Suprapubic skin (tissue), 4 donors: Measurements from ENCODE around the gene LENG8.

Experiments
- EP300 ChIP-seq: sonication (generic); formaldehyde crosslinking; IDR thresholded peaks from one replicate; pipeline ENCODE4 v1.6.1; 2017; ENCODE audit warnings: antibody characterized with exemption
- POLR2A ChIP-seq, 2 donors: fragments of 450-650 bp; IDR thresholded peaks; one replicate each; pipeline ENCODE4 v1.6.1; 2017; ENCODE audit warnings: antibody characterized with exemption in 2 of 2, mild to moderate bottlenecking in 2 of 2, moderate library complexity in 2 of 2
- POLR2AphosphoS5 ChIP-seq, 3 donors: sonication (generic); formaldehyde crosslinking; IDR thresholded peaks; one replicate each; pipeline ENCODE4 v1.6.1; 2017; ENCODE audit warnings: antibody characterized with exemption in 3 of 3
- TF ChIP-seq, protein P1 (sequence below), 2 donors: fragments of 200-600 bp in 1 of 2; fragments of 450-650 bp in 1 of 2; sonication (generic) in 1 of 2; IDR thresholded peaks; one replicate each; pipeline ENCODE4 v1.5.1; 2016 to 2019; ENCODE audit warnings: antibody characterized with exemption in 2 of 2, mild to moderate bottlenecking in 1 of 2, moderate library complexity in 1 of 2

DNA sequence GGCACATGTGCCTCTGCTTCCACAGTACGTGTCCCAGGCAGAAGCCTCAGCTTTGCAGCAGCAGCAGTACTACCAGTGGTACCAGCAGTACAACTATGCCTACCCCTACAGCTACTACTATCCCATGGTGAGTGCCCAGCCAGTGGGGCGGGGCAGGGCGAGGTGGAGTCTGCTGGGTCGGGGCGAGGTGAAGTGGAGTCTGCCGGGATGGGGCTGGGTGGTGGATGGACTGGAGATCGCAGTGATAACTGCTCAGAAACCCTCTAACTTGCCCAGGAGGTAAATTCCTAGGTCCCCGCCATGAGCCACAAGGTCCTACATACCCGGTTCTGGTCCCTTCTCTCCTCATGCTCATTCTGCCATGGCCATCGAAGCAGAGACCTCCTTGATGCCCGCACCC, 3.6 kb downstream of the LENG8 start:
- TF ChIP-seq POLR2AphosphoS5 (IDR thresholded peaks at IDR 0.05) (no peak), POLR2A (IDR thresholded peaks at IDR 0.05) (no peak), EP300 (no peak)
- TF ChIP-seq, protein P1, sequence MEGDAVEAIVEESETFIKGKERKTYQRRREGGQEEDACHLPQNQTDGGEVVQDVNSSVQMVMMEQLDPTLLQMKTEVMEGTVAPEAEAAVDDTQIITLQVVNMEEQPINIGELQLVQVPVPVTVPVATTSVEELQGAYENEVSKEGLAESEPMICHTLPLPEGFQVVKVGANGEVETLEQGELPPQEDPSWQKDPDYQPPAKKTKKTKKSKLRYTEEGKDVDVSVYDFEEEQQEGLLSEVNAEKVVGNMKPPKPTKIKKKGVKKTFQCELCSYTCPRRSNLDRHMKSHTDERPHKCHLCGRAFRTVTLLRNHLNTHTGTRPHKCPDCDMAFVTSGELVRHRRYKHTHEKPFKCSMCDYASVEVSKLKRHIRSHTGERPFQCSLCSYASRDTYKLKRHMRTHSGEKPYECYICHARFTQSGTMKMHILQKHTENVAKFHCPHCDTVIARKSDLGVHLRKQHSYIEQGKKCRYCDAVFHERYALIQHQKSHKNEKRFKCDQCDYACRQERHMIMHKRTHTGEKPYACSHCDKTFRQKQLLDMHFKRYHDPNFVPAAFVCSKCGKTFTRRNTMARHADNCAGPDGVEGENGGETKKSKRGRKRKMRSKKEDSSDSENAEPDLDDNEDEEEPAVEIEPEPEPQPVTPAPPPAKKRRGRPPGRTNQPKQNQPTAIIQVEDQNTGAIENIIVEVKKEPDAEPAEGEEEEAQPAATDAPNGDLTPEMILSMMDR (IDR thresholded peaks at IDR 0.05): no peak
